ENCODE results near the gene CHD8.
"Not testable (repeated sequence)": the region's sequence is repeated elsewhere in the genome, so short reads cannot be mapped to it uniquely, and the experiment has no call there.

Gene CHD8

DNA sequence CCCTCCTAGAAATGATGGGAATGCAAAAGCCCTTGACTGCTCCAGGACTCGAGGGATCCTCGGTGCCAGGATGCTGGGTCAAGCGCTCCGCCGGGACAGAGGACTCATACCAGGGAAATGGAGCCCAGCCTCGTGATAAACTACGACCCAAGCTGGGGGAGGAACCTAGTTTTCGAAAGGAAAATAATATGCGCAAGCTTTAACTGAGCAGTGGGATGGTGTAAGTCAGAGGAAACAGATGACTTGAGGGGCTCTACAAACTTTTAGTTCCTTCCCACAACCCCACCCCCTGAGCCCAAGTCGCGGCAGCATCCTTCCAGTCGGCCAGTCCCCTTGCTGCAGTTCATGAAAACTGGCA, 71.5 kb downstream of the CHD8 start:
- intact Hi-C loops (cut with DNase I) = loop anchor here (5.0 to 10.0 kb wide), 2 partner anchors 50 to 117 kb away; partner anchors contain the start of gene HNRNPC
- no peak for DNase-seq

DNA sequence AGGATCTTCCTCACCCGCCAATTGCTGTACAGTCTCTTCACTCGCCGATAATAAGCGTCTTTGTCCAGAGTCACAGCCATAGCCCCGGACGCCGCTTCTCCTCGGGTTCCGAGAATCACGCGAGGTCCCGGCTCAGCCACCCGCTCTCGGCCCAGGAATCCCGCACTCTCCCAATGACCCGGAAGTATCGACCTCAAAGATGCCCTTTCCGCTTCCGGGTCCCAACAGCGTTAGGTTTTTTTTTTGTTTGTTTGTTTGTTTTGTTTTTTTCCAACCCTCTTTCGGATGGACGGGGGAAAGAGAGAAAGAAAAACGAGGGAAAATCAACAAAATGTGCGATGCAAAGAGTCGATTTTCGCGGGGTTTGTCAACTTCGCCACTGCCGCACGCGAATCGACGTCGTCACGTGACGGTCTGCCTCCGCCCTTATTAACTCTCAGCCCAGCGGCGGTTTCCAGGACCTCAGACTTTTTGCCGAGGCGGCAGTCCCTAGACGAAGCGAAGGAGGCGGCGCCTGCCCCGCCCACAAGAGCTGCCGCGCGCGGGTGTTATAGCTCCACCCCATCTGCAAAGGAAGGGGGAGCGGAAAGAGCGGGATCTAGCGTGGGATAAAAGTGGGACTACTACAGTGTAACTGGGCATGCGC, 72.0 kb downstream of the CHD8 start, which contains the start of gene SUPT16H:
SUPT16H (minus strand) TSS at position 172 of the 646 bp plus-strand sequence; CDS start at position 80, 92 bp downstream.
- peak; percentile 85 to 98 (median 94) for DNase-seq
- intact Hi-C loops (cut with DNase I) = loop anchor here (5.0 to 10.0 kb wide), 2 partner anchors 51 to 117 kb away; partner anchors contain the start of gene HNRNPC

DNA sequence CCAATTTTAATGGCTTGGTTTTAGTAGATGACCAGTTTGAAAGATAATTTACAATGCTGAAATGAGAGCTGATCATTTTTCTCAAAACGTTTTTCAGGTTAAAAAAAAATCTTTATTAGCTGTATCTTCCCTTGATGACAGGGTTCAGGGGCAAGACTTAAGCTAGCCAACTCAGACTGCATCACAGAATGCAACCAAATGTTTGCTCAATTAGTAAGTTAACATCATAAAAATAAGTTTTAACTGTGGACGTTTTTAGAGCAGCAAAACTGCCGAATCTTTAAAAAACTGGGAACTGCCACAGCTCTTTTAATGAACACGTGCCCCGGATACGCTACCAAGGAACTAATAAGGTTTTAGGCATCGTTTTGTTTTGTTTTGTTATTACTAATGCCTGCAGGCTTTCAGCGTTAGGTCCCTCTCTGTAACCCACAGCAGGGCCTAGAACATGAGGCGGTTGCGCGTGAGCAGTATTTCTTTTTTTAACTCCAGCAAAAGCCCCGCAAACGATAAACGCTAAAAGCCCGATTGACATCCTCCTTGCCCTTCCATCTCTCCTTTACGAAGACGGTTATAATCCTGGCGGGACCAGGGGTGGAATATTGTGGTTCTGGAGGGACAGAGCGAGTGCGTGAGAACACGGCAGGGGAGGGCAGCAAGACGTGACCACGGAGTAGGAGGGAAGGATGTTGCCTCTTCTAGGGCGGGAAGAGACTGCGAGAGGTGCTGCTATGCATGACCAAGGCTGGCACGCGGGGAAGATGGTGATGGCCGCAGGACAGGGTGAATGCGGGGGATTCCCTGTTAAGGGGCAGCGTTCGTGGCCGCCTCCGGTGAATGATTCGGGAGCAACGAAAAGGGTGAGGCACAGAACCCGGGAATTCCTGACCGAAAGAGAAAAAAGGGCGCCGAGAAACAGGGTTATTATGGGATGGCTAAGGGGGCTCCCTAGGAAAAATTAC, 72.8 kb downstream of the CHD8 start:
- DNase-seq = peak in 34 of 42 donors; percentile 6 to 66 (median 31)
- intact Hi-C loops (cut with DNase I) = loop anchor here (5.0 to 10.0 kb wide), 2 partner anchors 52 to 116 kb away; partner anchors contain the start of gene HNRNPC

DNA sequence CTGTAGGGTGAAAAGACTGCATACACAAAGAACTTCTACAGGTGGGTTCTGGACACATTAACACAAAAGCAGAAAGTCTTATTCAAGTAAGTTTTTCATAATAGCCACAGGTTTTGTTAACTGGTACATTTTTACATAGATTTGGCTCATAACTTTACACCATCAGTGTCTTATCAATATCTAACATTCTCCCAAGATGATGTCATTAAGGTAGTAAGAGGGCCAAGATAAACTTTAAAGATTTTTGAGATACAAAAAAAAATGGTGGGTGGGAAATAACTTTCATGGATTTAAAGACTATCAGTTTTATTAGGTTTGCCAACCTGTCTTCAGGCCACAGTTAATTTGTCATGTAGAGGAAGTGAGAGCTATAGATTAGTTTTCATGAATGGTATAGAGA, 73.8 kb downstream of the CHD8 start:
- DNase-seq = no peak
- intact Hi-C loops (cut with DNase I) = loop anchor here (5.0 to 10.0 kb wide), 2 partner anchors 53 to 115 kb away; partner anchors contain the start of gene HNRNPC

DNA sequence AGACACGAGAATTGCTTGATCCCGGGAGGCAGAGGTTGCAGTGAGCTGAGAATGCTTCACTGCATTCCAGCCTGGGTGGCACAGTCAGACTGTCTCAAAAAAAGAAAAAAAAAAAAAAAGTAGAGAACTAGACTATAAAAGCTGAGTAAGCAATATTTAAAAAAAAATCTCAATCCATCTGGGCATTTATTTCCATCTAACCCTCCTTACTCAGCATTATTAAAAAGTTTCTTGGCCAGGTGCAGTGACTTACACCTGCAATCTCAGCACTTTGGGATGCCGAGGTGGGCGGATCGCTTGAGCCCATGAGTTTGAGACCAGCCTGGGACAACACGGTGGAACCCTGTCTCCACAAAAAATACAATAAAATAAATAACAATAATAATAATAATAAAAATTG, 76.6 kb downstream of the CHD8 start:
- DNase-seq = no peak
- intact Hi-C loops (cut with DNase I) = no loop called here

DNA sequence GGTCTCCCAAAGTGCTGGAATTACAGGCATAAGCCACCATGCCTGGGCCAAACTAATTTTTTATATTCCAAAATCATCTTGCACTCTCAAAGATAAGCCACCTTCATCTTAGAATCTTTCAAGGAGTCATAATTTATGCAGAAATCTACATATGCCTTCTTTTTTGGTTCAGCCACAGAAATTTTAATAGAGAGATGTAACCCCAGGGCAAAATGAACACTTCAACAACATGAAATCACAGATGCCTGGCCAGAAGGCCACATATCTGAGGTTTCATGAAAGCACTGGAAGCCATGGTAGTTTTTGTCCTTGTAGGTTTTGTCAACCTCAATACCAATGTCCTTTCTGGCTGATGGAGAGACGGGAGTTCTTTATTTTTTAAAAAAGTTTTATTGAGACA, 81.9 kb downstream of the CHD8 start:
- DNase-seq = no peak
- intact Hi-C loops (cut with DNase I) = no loop called here

DNA sequence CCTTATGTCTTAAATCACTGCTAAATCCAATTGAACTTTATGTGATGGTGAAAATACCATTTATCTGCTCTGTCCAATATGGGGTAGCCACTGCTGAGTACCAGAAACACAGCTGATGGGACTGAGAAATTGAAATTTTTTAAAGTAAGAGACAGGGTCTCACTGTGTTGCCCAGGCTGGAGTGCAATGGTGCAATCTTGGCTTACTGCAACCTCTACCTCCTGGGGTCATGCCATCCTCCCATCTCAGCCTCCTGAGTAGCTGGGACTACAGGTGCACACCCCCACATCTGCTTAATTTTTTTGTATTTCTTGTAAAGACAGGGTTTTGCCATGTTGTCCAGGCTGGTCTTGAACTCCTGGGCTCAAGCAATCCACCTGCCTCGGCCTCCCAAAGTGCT, 83.1 kb downstream of the CHD8 start:
- intact Hi-C loops (cut with DNase I); DNase-seq: not testable (repeated sequence)

DNA sequence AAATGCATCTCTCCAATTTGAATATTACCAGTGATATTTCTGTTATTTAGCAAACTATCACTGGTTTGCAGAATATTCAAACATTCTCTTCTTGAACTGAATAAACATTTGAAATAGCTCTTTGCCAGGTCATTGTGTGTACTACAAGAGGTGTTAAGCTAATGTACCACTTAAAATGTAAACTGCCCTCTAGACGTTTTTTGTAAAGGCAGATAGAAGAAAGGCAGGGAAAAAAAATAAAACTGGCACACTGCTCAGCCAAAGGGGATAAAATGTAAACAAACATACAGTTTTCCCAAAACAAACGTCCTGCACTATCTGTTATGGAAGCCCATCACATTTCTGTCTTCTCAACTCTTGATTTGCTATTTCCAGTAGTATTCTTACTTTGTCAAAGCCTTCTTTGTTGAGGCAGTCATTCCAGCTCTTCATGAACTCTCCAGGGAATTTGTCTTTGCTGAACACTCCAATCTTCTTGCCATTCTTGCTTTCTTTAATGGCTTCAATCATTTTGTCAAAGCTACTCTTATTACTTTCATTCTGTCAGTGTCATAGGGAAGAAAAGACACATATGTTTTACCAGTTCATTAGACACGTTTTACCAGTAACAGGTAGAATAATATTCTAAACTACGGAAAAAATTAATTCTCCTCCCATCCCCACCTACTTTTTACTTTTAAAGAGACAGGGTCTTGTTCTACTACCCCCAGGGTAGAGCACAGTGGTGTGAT, 85.8 kb downstream of the CHD8 start:
- intact Hi-C loops (cut with DNase I) = no loop called here
- DNase-seq = no peak

DNA sequence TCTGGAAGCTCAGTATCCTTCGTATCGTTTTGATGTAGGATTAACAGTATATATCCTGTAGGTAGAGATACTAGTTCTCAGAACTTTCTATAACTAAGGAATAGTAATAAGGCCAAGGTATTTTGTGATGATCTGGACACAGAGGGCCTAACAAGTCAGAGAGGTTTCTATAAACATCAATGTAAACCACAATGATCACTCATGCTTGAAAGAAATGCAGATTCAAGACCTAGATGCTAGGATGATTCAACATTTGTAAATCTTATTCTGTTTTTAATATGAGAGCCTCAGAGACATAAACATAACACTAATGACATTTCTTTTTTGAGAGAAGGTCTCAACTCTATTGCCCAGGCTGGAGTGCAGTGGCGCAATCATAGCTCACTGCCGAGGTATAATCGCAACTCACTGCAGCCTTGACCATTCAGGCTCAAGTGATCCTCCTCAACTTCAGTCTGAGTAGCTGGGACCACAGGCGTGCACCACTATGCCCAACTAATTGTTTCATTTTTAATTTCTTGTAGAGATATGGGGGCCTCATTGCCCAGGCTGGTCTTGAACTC, 88.3 kb downstream of the CHD8 start:
- intact Hi-C loops (cut with DNase I) = no loop called here
- DNase-seq = no peak

DNA sequence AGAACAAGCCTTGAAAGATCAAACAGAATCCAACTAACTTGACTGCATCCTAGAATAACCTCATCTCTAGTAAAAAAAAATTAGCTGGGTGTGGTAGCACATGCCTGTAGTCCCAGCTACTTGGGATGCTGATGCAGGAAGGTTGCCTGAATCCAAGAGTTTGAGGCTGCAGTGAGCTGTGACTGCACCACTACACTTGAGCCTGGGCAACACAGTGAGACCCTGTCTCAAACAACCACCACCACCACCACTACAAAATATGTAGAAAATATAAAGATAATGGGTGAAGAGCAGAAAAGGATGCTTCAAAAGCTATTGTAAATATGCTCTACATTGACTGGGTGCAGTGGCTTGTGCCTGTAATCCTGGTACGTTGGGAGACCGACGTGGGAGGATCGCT, 99.4 kb downstream of the CHD8 start:
- intact Hi-C loops (cut with DNase I) = no loop called here

DNA sequence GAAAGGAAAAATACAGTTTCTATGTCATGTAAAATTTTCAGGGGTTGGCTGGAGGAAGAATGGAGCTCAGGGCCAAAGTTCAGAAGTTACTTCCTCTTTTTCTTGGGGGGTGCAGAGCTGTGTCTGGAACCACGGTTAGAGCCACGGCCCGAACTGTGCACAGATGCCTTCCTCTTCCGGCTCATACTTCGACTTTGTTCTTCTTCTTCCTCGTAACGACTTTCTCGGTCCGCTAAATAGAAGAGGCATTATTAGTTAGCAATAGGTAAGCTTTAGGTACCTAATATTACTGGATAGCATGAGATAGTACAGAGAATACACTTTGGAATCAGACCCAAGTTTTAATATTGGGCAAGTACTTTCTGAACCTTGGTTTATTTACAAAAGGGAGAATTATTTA, 103.3 kb downstream of the CHD8 start:
- peak in 6 of 42 donors; percentile 3 to 47 (median 8) for DNase-seq
- intact Hi-C loops (cut with DNase I) = no loop called here

More for the DNA sequence above, 99.4 kb downstream of the CHD8 start:
- no peak for DNase-seq

DNA sequence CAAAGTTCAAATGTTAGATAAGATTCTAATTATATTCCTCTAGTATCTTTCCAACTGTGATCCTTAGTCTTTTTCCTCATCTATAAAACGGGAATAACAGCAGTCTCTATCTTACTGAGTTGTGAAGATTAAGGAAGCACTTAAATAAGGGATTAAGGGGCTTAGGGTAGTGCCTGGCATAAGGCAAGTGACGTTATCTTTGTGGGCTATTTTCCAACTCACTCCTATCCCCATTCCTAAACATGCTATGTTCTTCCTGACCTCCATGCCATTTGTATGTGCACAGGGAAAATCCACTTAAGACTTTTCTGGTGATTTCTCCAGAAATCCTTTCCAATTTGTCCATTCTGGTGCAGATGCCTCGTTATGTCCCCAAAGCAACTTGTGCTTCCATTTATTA, 105.4 kb downstream of the CHD8 start:
- intact Hi-C loops (cut with DNase I) = no loop called here

DNA sequence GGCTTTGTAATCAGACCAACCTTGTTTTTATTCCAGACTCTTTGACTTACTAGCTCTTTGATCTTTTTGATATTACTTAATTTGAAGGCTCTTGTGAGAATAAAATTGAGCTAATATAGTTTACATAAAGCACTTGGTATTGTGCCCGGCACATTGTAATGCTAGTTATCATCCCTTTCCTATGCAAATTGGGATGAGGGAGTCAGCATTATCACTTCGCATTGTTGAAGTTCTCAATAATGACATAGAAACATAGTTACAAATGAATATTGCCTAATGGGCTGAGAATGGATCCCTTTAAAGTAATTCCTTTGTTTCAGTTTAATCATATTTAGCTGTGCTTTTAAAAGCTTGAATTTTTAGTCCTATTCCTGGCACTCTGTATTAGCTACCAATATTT, 108.7 kb downstream of the CHD8 start:
- intact Hi-C loops (cut with DNase I) = no loop called here
- DNase-seq = no peak

More for the DNA sequence above, 105.4 kb downstream of the CHD8 start:
- DNase-seq = no peak

DNA sequence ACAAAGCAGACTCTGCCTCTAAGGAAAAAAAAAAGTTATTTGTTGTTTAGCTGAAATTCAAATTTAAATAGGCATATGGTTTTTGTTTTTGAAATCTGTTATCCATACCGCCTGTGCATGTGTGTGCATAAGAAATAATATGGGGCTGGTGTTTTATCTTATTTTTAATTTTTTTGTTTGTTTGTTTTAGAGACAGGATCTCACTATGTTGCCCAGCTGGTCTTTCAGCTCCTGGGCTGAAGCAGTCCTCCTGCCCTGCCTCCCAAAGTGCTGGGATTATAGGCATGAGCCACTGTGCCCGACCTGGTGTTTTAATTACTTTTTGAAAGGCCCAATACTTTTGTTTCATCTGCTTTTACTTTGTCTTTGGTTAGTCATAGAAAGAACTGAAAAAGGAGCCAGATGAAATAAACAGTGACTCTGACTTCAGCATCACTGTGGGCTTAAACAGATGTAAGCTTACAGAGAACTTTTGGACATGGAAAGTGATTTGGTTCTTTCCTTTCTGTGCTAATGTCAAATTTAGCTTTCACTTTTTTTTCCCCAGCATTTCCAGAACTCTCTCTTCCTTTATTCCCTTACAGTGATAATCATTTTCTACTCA, 109.3 kb downstream of the CHD8 start:
- intact Hi-C loops (cut with DNase I) = no loop called here
- DNase-seq = no peak

DNA sequence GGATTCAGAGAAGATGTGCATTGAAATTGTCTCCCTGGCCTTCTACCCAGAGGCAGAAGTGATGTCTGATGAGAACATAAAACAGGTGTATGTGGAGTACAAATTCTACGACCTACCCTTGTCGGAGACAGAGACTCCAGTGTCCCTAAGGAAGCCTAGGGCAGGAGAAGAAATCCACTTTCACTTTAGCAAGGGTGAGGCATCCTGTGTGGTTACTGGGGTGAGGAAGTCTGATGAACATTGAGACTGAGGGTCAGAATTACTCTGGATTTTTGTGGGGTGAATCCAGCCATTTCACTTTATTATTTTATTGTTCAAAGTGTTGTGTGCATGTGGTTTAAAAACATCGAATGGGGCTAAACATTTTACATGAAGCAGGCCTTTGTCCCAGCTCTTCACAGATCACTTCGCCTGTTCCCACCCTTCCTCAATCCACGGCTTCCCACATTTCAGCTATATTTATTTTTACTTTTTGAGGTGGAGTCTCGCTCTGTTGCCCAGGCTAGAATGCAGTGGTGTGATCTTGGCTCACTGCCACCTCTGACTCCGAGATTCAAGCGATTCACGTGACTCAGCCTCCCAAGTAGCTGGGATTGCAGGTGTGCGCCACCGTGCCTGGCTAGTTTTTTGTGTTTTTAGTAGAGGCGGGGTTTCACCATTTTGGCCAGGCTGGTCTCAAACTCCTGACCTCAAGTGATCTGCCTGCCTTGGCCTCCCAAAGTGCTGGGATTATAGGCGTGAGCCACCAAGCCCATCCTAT, 112.7 kb downstream of the CHD8 start:
- no peak for DNase-seq
- intact Hi-C loops (cut with DNase I) = no loop called here

Data from head of caudate nucleus (tissue), 42 donors.